Neuronal stem cell (in vitro differentiated cells): Measurements from ENCODE around the gene COX11.
A peak's percentile ranks its signal among the peaks of the same experiment; 100 is the strongest.

Source experiments
- DNase-seq: peaks from one replicate; pipeline ENCODE4 v3.0.0-alpha.2; 2013; ENCODE audit warnings: low spot score
- H2AFZ ChIP-seq: one replicate; pipeline ENCODE4 v1.6.1; 2013; ENCODE audit warnings: mild to moderate bottlenecking, low read length, inconsistent platforms
- H2AK5ac ChIP-seq: 2 replicates; pipeline ENCODE4 v1.6.1; 2013; ENCODE audit warnings: low read depth, mild to moderate bottlenecking, inconsistent platforms, low read length, moderate library complexity, mixed read lengths
- H2BK120ac ChIP-seq: 2 replicates; pipeline ENCODE4 v1.6.1; 2013; ENCODE audit warnings: low read depth, mild to moderate bottlenecking, inconsistent platforms, low read length, moderate library complexity, mixed read lengths
- H2BK12ac ChIP-seq: one replicate; pipeline ENCODE4 v1.6.1; 2013; ENCODE audit warnings: low read length, inconsistent platforms
- H2BK15ac ChIP-seq: 2 replicates; pipeline ENCODE4 v1.6.1; 2013; ENCODE audit warnings: mild to moderate bottlenecking, low read length, inconsistent platforms, mixed read lengths
- H2BK5ac ChIP-seq: one replicate; pipeline ENCODE4 v1.6.1; 2013; ENCODE audit warnings: inconsistent platforms, mild to moderate bottlenecking, low read length, moderate library complexity
- H3K14ac ChIP-seq: one replicate; pipeline ENCODE4 v1.6.1; 2013; ENCODE audit warnings: low read length, inconsistent platforms
- H3K18ac ChIP-seq: 2 replicates; pipeline ENCODE4 v1.6.1; 2013; ENCODE audit warnings: low read length, inconsistent platforms
- H3K23ac ChIP-seq: 2 replicates; pipeline ENCODE4 v1.6.1; 2013; ENCODE audit warnings: low read depth, mild to moderate bottlenecking, mixed read lengths, low read length, inconsistent platforms; ENCODE audit not compliant: poor library complexity
- H3K27ac ChIP-seq: replicated peaks from 3 replicates; pipeline ENCODE4 v1.5.1; 2013; ENCODE audit warnings: low read length, inconsistent platforms
- H3K27me3 ChIP-seq, 3 experiments: 2 replicates each; pipeline ENCODE4 v1.6.1; 2013; ENCODE audit warnings: low read length in 3 of 3, mild to moderate bottlenecking in 2 of 3, inconsistent platforms in 1 of 3, low read depth in 1 of 3, mixed read lengths in 1 of 3, moderate library complexity in 1 of 3; ENCODE audit not compliant: control insufficient read depth in 3 of 3, insufficient read depth in 3 of 3
- H3K36me3 ChIP-seq, 2 donors: replicated peaks in 1 of 2; 2 replicates each; pipeline ENCODE4 v1.6.1; 2013; ENCODE audit warnings: low read length in 2 of 2; ENCODE audit not compliant: control insufficient read depth in 2 of 2, insufficient read depth in 2 of 2
- H3K4ac ChIP-seq: 2 replicates; pipeline ENCODE4 v1.6.1; 2013; ENCODE audit warnings: inconsistent platforms, mild to moderate bottlenecking, low read length, moderate library complexity
- H3K4me1 ChIP-seq, 2 donors: 1 replicate in 1 of 2; 2 replicates in 1 of 2; pipeline ENCODE4 v1.6.1; 2013; ENCODE audit warnings: low read length in 2 of 2, low read depth in 1 of 2; ENCODE audit not compliant: control insufficient read depth in 2 of 2, insufficient read depth in 1 of 2
- H3K4me2 ChIP-seq: one replicate; pipeline ENCODE4 v1.6.1; 2013; ENCODE audit warnings: mild to moderate bottlenecking, low read length, inconsistent platforms; ENCODE audit not compliant: insufficient read depth, poor library complexity, severe bottlenecking
- H3K4me3 ChIP-seq, 2 donors: 2 replicates each; pipeline ENCODE4 v1.5.1; 2013; ENCODE audit warnings: low read length in 2 of 2, mild to moderate bottlenecking in 2 of 2, inconsistent platforms in 1 of 2, moderate library complexity in 1 of 2
- H3K79me1 ChIP-seq: one replicate; pipeline ENCODE4 v1.6.1; 2013; ENCODE audit warnings: low read depth, mild to moderate bottlenecking, inconsistent platforms, low read length, moderate library complexity
- H3K9ac ChIP-seq: one replicate; pipeline ENCODE4 v1.6.1; 2013; ENCODE audit warnings: mild to moderate bottlenecking, low read depth, low read length, inconsistent platforms; ENCODE audit not compliant: poor library complexity
- H3K9me3 ChIP-seq, 2 donors: replicated peaks in 1 of 2; 2 replicates each; pipeline versions ENCODE3 to v1.6.1; 2013; ENCODE audit warnings: low read length in 2 of 2, mild to moderate bottlenecking in 2 of 2, inconsistent platforms in 1 of 2, low read depth in 1 of 2, mixed read lengths in 1 of 2, moderate library complexity in 1 of 2; ENCODE audit not compliant: control insufficient read depth in 2 of 2, insufficient read depth in 1 of 2
- H4K8ac ChIP-seq: one replicate; pipeline ENCODE4 v1.6.1; 2013; ENCODE audit warnings: low read depth, mild to moderate bottlenecking, inconsistent platforms, low read length, moderate library complexity
- H4K91ac ChIP-seq: one replicate; pipeline ENCODE4 v1.6.1; 2013; ENCODE audit warnings: low read length, low read depth, mild to moderate bottlenecking, inconsistent platforms; ENCODE audit not compliant: poor library complexity
- WGBS, 2 donors: extraction: QIAGEN DNeasy Blood & Tissue Kit; methylation state at CpG; one replicate each; pipeline ENCODE4 v1.1.7; 2013; ENCODE audit warnings: missing lambda C conversion rate in 2 of 2, mixed read lengths in 1 of 2; ENCODE audit not compliant: insufficient read length in 2 of 2, insufficient replicate concordance in 1 of 2; ENCODE audit errors: extremely low coverage in 2 of 2; 5-methylcytosine and 5-hydroxymethylcytosine counted together

Gene COX11

GRCh38 chr17:54972406-54973138 is 4.1 kb upstream of the COX11 start:
- peaks cover 4 to 19% of the 10 kb centered on the region in 2 donors for H3K9me3 ChIP-seq
- no CpG with 5 or more reads among the region's 3 CpGs for WGBS, 2 donors

GRCh38 chr17:54971901-54972300 is 3.4 kb upstream of the COX11 start:
- no peak overlapping the region for H2BK5ac ChIP-seq
- H3K4ac ChIP-seq = no peak overlapping the region
- H3K14ac ChIP-seq = no peak overlapping the region
- peaks cover 0 to 2% of the 10 kb centered on the region in 2 donors for H3K36me3 ChIP-seq
- no peak overlapping the region for H2AK5ac ChIP-seq
- no CpG with 5 or more reads among the region's 3 CpGs for WGBS, 2 donors
- H3K9me3 ChIP-seq = peaks cover 4 to 16% of the 10 kb centered on the region in 2 donors
- H3K23ac ChIP-seq = no peak overlapping the region
- H2BK12ac ChIP-seq = no peak overlapping the region
- H3K4me1 ChIP-seq = peaks cover 1 to 2% of the 10 kb centered on the region in 2 donors
- no peak overlapping the region for H2AFZ ChIP-seq
- DNase-seq = no peak
- H3K27ac ChIP-seq = no peak overlapping the region
- no peak overlapping the region for H3K4me3 ChIP-seq
- H3K4me2 ChIP-seq = no peak overlapping the region
- no peak overlapping the region for H4K91ac ChIP-seq
- H2BK15ac ChIP-seq = no peak overlapping the region
- no peak overlapping the region for H3K18ac ChIP-seq
- H3K9ac ChIP-seq = no peak overlapping the region
- H2BK120ac ChIP-seq = no peak overlapping the region
- H4K8ac ChIP-seq = no peak overlapping the region
- no peaks in the 10 kb centered on the region for H3K27me3 ChIP-seq
- H3K79me1 ChIP-seq = peaks cover 4% of the 10 kb centered on the region

More at GRCh38 chr17:54972406-54973138, 4.1 kb upstream of the COX11 start:
- Histone ChIP-seq H2BK12ac (no peak overlapping the region), H3K4me3 (no peak overlapping the region), H3K18ac (no peak overlapping the region), H3K36me3 (peaks cover 0 to 2% of the 10 kb centered on the region in 2 donors), H3K23ac (no peak overlapping the region), H3K27ac (no peak overlapping the region), H4K91ac (no peak overlapping the region), H3K14ac (no peak overlapping the region), H2AK5ac (no peak overlapping the region), H4K8ac (no peak overlapping the region), H3K4ac (no peak overlapping the region), H2BK120ac (no peak overlapping the region), H2BK5ac (no peak overlapping the region), H3K4me2 (no peak overlapping the region), H3K9ac (no peak overlapping the region), H2BK15ac (no peak overlapping the region), H3K27me3 (no peaks in the 10 kb centered on the region), H2AFZ (no peak overlapping the region), H3K79me1 (peaks cover 4% of the 10 kb centered on the region), H3K4me1 (peaks cover 0 to 1% of the 10 kb centered on the region in 2 donors)
- DNase-seq = no peak

- Histone ChIP-seq H2AK5ac (no peak overlapping the region), H3K4me1 (peaks cover 1 to 2% of the 10 kb centered on the region in 2 donors), H4K8ac (no peak overlapping the region), H2BK15ac (no peak overlapping the region), H3K36me3 (peaks cover 2 to 6% of the 10 kb centered on the region in 2 donors), H3K27me3 (no peaks in the 10 kb centered on the region), H3K9me3 (peaks cover 2 to 9% of the 10 kb centered on the region in 2 donors), H3K4me2 (no peak overlapping the region), H3K79me1 (peaks cover 2% of the 10 kb centered on the region), H3K14ac (no peak overlapping the region), H2BK5ac (no peak overlapping the region), H3K4ac (no peak overlapping the region), H3K23ac (no peak overlapping the region), H3K9ac (no peak overlapping the region), H3K18ac (no peak overlapping the region), H2BK12ac (no peak overlapping the region), H2BK120ac (no peak overlapping the region), H4K91ac (no peak overlapping the region), H3K27ac (no peak overlapping the region), H2AFZ (no peak overlapping the region), H3K4me3 (no peak overlapping the region)
- no peak for DNase-seq
Observed at GRCh38 chr17:54971147-54971546, 2.7 kb upstream of the COX11 start.

- peak overlapping the region; percentile 93 for H2AFZ ChIP-seq
- WGBS, 2 donors = no CpG with 5 or more reads among the region's 7 CpGs
- peaks cover 2 to 17% of the 10 kb centered on the region in 2 donors for H3K36me3 ChIP-seq
- no peak overlapping the region for H2BK120ac ChIP-seq
- no peak overlapping the region for H4K91ac ChIP-seq
- H3K27ac ChIP-seq = no peak overlapping the region
- H3K27me3 ChIP-seq = no peaks in the 10 kb centered on the region
- H4K8ac ChIP-seq = no peak overlapping the region
- H3K23ac ChIP-seq = no peak overlapping the region
- H3K4me1 ChIP-seq = peaks cover 1 to 2% of the 10 kb centered on the region in 2 donors
- H3K9me3 ChIP-seq = peaks cover 2 to 7% of the 10 kb centered on the region in 2 donors
- H2BK5ac ChIP-seq = no peak overlapping the region
- no peak overlapping the region for H3K18ac ChIP-seq
- no peak for DNase-seq
- no peak overlapping the region for H2BK12ac ChIP-seq
- no peak overlapping the region for H3K9ac ChIP-seq
- no peak overlapping the region for H3K4ac ChIP-seq
- H2AK5ac ChIP-seq = no peak overlapping the region
- H3K4me2 ChIP-seq = no peak overlapping the region
- H3K14ac ChIP-seq = no peak overlapping the region
- peaks cover 2% of the 10 kb centered on the region for H3K79me1 ChIP-seq
- H3K4me3 ChIP-seq = peak overlapping the region in 1 of 2 donors; percentile 88
- H2BK15ac ChIP-seq = no peak overlapping the region
Observed at GRCh38 chr17:54969658-54970572, 1.5 kb upstream of the COX11 start.
